IMR-90 (cell line): ENCODE measurements around the gene VEPH1. TPM values are rescaled to one million over a fixed set of nuclear protein-coding genes. Genes with fewer than 3 reads are reported as not detected.

Experiments
- ATAC-seq: fragments of 200-7000 bp; cut with Tn5 transposase; 2 replicates; pipeline ENCODE4 v1.9.1; 2020; ENCODE audit warnings: low read depth, mild to moderate bottlenecking, moderate library complexity
- BruUV-seq: library from RNA; stranded (reverse); fragments of 400-500 nt; replicated peaks from 2 replicates; lab custom pipeline; 2021; lab: Mats Ljungman, UMichigan
- CTCF ChIA-PET: fragments of 300-600 bp; formaldehyde crosslinking; extraction: SDS; loops from one replicate; lab custom pipeline; 2021; ENCODE audit warnings: antibody characterized with exemption; lab: Yijun Ruan, JAX
- POLR2A ChIA-PET: fragments of 300-600 bp; sonication (Branson Sonifier 250); formaldehyde crosslinking; loops from one replicate; lab custom pipeline; 2022; ENCODE audit warnings: antibody characterized with exemption; ENCODE audit not compliant: unreplicated experiment; lab: Charles Lee
- DNase-seq: peaks from one replicate; pipeline ENCODE4 v3.0.0; 2013
- H2AFZ ChIP-seq: replicated peaks from 2 replicates; pipeline ENCODE3; 2013; ENCODE audit warnings: low read length, mild to moderate bottlenecking; ENCODE audit not compliant: poor library complexity
- H2AK5ac ChIP-seq: 2 replicates; pipeline ENCODE4 v1.6.1; 2013; ENCODE audit warnings: low read depth, low read length, inconsistent platforms
- H2AK9ac ChIP-seq: replicated peaks from 2 replicates; pipeline ENCODE3; 2013; ENCODE audit warnings: mild to moderate bottlenecking, low read depth, low read length, moderate library complexity; ENCODE audit not compliant: poor library complexity
- H2BK120ac ChIP-seq: 2 replicates; pipeline ENCODE4 v1.6.1; 2013; ENCODE audit warnings: low read depth, low read length, inconsistent platforms
- H2BK15ac ChIP-seq: 3 replicates; pipeline ENCODE4 v1.6.1; 2013; ENCODE audit warnings: low read depth, low read length, inconsistent platforms
- H2BK20ac ChIP-seq: 2 replicates; pipeline ENCODE4 v1.6.1; 2013; ENCODE audit warnings: low read depth, mild to moderate bottlenecking, inconsistent platforms, low read length, moderate library complexity
- H2BK5ac ChIP-seq: 2 replicates; pipeline ENCODE4 v1.6.1; 2013; ENCODE audit warnings: mild to moderate bottlenecking, low read depth, low read length, inconsistent platforms; ENCODE audit not compliant: poor library complexity, severe bottlenecking
- H3K14ac ChIP-seq: replicated peaks from 2 replicates; pipeline ENCODE4 v1.6.1; 2013; ENCODE audit warnings: low read depth, low read length, inconsistent platforms
- H3K18ac ChIP-seq: 2 replicates; pipeline ENCODE4 v1.6.1; 2013; ENCODE audit warnings: low read depth, low read length, control low read depth
- H3K23ac ChIP-seq: 2 replicates; pipeline ENCODE4 v1.6.1; 2013; ENCODE audit warnings: low read depth, low read length, inconsistent platforms
- H3K27ac ChIP-seq: 2 replicates; pipeline ENCODE4 v1.5.1; 2013; ENCODE audit warnings: mild to moderate bottlenecking, control low read depth, low read length; ENCODE audit not compliant: insufficient read depth
- H3K27me3 ChIP-seq: 2 replicates; pipeline ENCODE4 v1.6.1; 2013; ENCODE audit warnings: low read length; ENCODE audit not compliant: control insufficient read depth, insufficient read depth
- H3K36me3 ChIP-seq: 2 replicates; pipeline ENCODE4 v1.6.1; 2013; ENCODE audit warnings: low read length, mixed read lengths; ENCODE audit not compliant: control insufficient read depth, insufficient read depth
- H3K4ac ChIP-seq: 2 replicates; pipeline ENCODE4 v1.6.1; 2013; ENCODE audit warnings: low read depth, low read length, inconsistent platforms
- H3K4me1 ChIP-seq: 2 replicates; pipeline ENCODE4 v1.6.1; 2013; ENCODE audit warnings: low read length, mixed read lengths; ENCODE audit not compliant: control insufficient read depth, insufficient read depth
- H3K4me2 ChIP-seq: 2 replicates; pipeline ENCODE4 v1.6.1; 2013; ENCODE audit warnings: low read depth, mild to moderate bottlenecking, control low read depth, low read length, moderate library complexity
- H3K4me3 ChIP-seq: 2 replicates; pipeline ENCODE4 v1.5.1; 2013; ENCODE audit warnings: low read depth, mild to moderate bottlenecking, control low read depth, low read length, moderate library complexity; ENCODE audit not compliant: insufficient read depth
- H3K56ac ChIP-seq: 2 replicates; pipeline ENCODE4 v1.6.1; 2013; ENCODE audit warnings: low read length, inconsistent platforms; ENCODE audit not compliant: insufficient read depth; ENCODE audit errors: extremely low read depth
- H3K79me1 ChIP-seq, 2 experiments: 2 replicates each; pipeline ENCODE4 v1.6.1; 2013; ENCODE audit warnings: low read length in 2 of 2, inconsistent platforms in 1 of 2, low read depth in 1 of 2
- H3K9ac ChIP-seq: 2 replicates; pipeline ENCODE4 v1.6.1; 2013; ENCODE audit warnings: low read depth, low read length, control low read depth
- H3K9me1 ChIP-seq: 2 replicates; pipeline ENCODE4 v1.6.1; 2013; ENCODE audit warnings: low read length, inconsistent platforms; ENCODE audit not compliant: insufficient read depth
- H3K9me3 ChIP-seq: 2 replicates; pipeline ENCODE4 v1.6.1; 2013; ENCODE audit warnings: low read length; ENCODE audit not compliant: control insufficient read depth, insufficient read depth
- H4K20me1 ChIP-seq: 2 replicates; pipeline ENCODE4 v1.6.1; 2013; ENCODE audit warnings: low read length, inconsistent platforms; ENCODE audit not compliant: insufficient read depth
- H4K5ac ChIP-seq: 2 replicates; pipeline ENCODE4 v1.6.1; 2013; ENCODE audit warnings: mild to moderate bottlenecking, low read depth, low read length, control low read depth
- H4K8ac ChIP-seq, 2 experiments: 2 replicates each; pipeline ENCODE4 v1.6.1; 2013; ENCODE audit warnings: low read depth in 2 of 2, low read length in 2 of 2, control low read depth in 1 of 2, inconsistent platforms in 1 of 2
- H4K91ac ChIP-seq: 2 replicates; pipeline ENCODE4 v1.6.1; 2013; ENCODE audit warnings: low read depth, low read length, inconsistent platforms; ENCODE audit not compliant: insufficient read depth
- FOS ChIP-seq: fragments of 150-350 bp; IDR thresholded peaks from 2 replicates; pipeline ENCODE4 v1.6.1; 2016; ENCODE audit warnings: low read depth, low read length
- dilution Hi-C: fragments of 300-500 bp; cut with HindIII; formaldehyde crosslinking; loops from one replicate; pipeline ENCODE4 v1.14.3; 2018; ENCODE audit warnings: low sequenced_read_pairs; ENCODE audit not compliant: unreplicated experiment
- in situ Hi-C: fragments of 300-500 bp; cut with MboI; formaldehyde crosslinking; loops from 3 replicates; pipeline ENCODE4 v1.14.3; 2019; ENCODE audit warnings: low sequenced_read_pairs, inconsistent platforms, mixed read lengths
- intact Hi-C: fragments of 100-400 bp; cut with micrococcal nuclease; formaldehyde crosslinking; loops from 2 replicates; pipeline ENCODE4 v1.10.0; 2022
- polyA plus RNA-seq, 3 experiments: library from polyadenylated mRNA; depleted of rRNA; stranded (reverse); fragments of >200 nt; gene quantifications; 2 replicates each; pipeline ENCODE4 v1.2.3, GENCODE V29; 2012; ENCODE audit warnings: low replicate concordance in 1 of 3
- total RNA-seq: library from RNA; depleted of rRNA; stranded (reverse); fragments of >200 nt; gene quantifications from 2 replicates; pipeline ENCODE4 v1.2.3, GENCODE V29; 2012
- TF ChIP-seq, protein P1 (sequence below): conservative IDR thresholded peaks from 2 replicates; pipeline ENCODE4 v1.5.1; 2012; ENCODE audit warnings: mild to moderate bottlenecking, low read depth, low read length, improper control_type of control experiment

VEPH1 gene
- total and polyA plus RNA-seq, 2 of the 4 experiments (the other 2 are of a cell fraction): 30.5 to 130 TPM

DNA sequence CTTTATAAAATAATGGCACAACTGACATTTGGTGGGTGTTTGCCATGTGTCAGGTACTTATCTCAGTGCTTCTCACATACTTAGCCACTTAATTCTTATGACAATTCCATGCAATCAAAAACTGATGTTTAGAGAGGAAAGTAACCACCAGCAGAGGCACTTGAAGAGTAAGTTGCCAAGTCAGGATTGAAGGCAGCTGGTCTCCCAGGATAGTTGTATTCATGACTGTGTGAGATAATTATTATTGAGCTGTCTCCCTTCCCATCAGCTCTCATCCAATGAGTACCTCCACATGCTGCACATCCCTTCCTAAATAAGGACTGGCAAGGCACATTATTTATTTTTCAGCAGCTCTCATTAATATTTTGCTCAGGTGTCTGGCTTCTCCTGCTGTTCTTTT lies 4.8 kb downstream of the VEPH1 start:
- Histone ChIP-seq H3K9ac (no peak overlapping the region), H3K18ac (no peak overlapping the region), H3K4ac (no peak overlapping the region), H2BK20ac (no peak overlapping the region), H2BK5ac (no peak overlapping the region), H3K9me1 (peaks cover 4% of the 10 kb centered on the region; the same call in 1 of the 2 replicates), H3K4me1 (peaks cover 16% of the 10 kb centered on the region), H2AFZ (no peak overlapping the region), H3K9me3 (no peaks in the 10 kb centered on the region), H4K5ac (no peak overlapping the region), H3K14ac (no peak overlapping the region), H3K36me3 (no peaks in the 10 kb centered on the region), H3K23ac (no peak overlapping the region), H3K4me2 (no peak overlapping the region), H3K4me3 (no peak overlapping the region), H2AK9ac (no peak overlapping the region), H2BK15ac (no peak overlapping the region), H2BK120ac (no peak overlapping the region), H4K91ac (no peak overlapping the region), H3K27me3 (no peaks in the 10 kb centered on the region), H4K8ac (no peak overlapping the region), H3K27ac (no peak overlapping the region), H4K20me1 (no peaks in the 10 kb centered on the region), H2AK5ac (no peak overlapping the region), H3K79me1 (peaks cover 3 to 25% of the 10 kb centered on the region in 2 experiments; a peak in 2 of 4 replicates), H3K56ac (no peak overlapping the region)
- POLR2A ChIA-PET: interaction anchor here (0.5 kb wide), 1 partner anchor 48 kb away, joined by 3 read pairs; no protein-coding TSS in a partner anchor
- BruUV-seq: no TSS peak
- dilution Hi-C loops (no loop called here), intact Hi-C loops (loop anchor here (10.0 kb wide), 1 partner anchor 144 kb away; no protein-coding TSS in a partner anchor), in situ Hi-C loops (no loop called here)
- DNase-seq (no peak), ATAC-seq (no peak)
- CTCF ChIA-PET: interaction anchor here (0.8 kb wide), 1 partner anchor 35 kb away, joined by 3 read pairs; no protein-coding TSS in a partner anchor
- TF ChIP-seq, protein P1, sequence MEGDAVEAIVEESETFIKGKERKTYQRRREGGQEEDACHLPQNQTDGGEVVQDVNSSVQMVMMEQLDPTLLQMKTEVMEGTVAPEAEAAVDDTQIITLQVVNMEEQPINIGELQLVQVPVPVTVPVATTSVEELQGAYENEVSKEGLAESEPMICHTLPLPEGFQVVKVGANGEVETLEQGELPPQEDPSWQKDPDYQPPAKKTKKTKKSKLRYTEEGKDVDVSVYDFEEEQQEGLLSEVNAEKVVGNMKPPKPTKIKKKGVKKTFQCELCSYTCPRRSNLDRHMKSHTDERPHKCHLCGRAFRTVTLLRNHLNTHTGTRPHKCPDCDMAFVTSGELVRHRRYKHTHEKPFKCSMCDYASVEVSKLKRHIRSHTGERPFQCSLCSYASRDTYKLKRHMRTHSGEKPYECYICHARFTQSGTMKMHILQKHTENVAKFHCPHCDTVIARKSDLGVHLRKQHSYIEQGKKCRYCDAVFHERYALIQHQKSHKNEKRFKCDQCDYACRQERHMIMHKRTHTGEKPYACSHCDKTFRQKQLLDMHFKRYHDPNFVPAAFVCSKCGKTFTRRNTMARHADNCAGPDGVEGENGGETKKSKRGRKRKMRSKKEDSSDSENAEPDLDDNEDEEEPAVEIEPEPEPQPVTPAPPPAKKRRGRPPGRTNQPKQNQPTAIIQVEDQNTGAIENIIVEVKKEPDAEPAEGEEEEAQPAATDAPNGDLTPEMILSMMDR: no peak
- no peak for TF ChIP-seq FOS
